Upper lobe of left lung (tissue), 4 donors: ENCODE data around the gene FBXL7.

ENCODE experiments used
- POLR2A ChIP-seq, 4 donors: fragments of 450-650 bp; IDR thresholded peaks; one replicate each; pipeline ENCODE4 v1.5.1; 2016 to 2017; ENCODE audit warnings: antibody characterized with exemption in 4 of 4, mild to moderate bottlenecking in 2 of 4
- TF ChIP-seq, protein P1 (sequence below), 6 experiments: fragments of 450-650 bp in 4 of 6; fragments of 200-600 bp in 2 of 6; sonication (generic) in 2 of 6; IDR thresholded peaks; one replicate each; pipeline ENCODE4 v1.5.1; 2016 to 2019; ENCODE audit warnings: antibody characterized with exemption in 6 of 6

DNA sequence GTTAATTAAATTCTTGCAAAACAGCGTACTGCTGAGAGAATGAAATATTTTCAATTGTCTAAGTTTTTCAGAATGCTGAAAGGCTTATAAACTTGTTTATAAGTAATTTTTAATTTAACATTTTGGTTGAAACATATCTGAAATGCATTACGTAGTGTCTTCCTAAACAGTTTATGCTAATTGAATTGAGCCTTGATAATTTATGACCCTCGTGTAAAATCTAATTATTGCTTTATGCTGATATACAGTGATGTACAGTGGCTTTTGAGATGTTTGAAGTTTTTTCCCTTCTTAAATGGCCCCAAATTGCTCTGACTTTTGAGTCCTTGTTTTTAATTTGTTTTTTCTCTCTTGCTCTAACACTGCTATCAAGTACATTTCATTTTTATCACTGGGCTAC, 262.7 kb downstream of the FBXL7 start:
- TF ChIP-seq, protein P1, sequence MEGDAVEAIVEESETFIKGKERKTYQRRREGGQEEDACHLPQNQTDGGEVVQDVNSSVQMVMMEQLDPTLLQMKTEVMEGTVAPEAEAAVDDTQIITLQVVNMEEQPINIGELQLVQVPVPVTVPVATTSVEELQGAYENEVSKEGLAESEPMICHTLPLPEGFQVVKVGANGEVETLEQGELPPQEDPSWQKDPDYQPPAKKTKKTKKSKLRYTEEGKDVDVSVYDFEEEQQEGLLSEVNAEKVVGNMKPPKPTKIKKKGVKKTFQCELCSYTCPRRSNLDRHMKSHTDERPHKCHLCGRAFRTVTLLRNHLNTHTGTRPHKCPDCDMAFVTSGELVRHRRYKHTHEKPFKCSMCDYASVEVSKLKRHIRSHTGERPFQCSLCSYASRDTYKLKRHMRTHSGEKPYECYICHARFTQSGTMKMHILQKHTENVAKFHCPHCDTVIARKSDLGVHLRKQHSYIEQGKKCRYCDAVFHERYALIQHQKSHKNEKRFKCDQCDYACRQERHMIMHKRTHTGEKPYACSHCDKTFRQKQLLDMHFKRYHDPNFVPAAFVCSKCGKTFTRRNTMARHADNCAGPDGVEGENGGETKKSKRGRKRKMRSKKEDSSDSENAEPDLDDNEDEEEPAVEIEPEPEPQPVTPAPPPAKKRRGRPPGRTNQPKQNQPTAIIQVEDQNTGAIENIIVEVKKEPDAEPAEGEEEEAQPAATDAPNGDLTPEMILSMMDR (IDR thresholded peaks at IDR 0.05), result no peak
- no peak for TF ChIP-seq POLR2A (IDR thresholded peaks at IDR 0.05)
